Suprapubic skin (tissue), 4 donors: ENCODE measurements around the gene PRR33.
"Not testable (repeated sequence)": the region's sequence is repeated elsewhere in the genome, so short reads cannot be mapped to it uniquely, and the experiment has no call there.

ENCODE experiments used
- EP300 ChIP-seq: sonication (generic); formaldehyde crosslinking; IDR thresholded peaks from one replicate; pipeline ENCODE4 v1.6.1; 2017; ENCODE audit warnings: antibody characterized with exemption
- POLR2A ChIP-seq, 2 donors: fragments of 450-650 bp; IDR thresholded peaks; one replicate each; pipeline ENCODE4 v1.6.1; 2017; ENCODE audit warnings: antibody characterized with exemption in 2 of 2, mild to moderate bottlenecking in 2 of 2, moderate library complexity in 2 of 2
- POLR2AphosphoS5 ChIP-seq, 3 donors: sonication (generic); formaldehyde crosslinking; IDR thresholded peaks; one replicate each; pipeline ENCODE4 v1.6.1; 2017; ENCODE audit warnings: antibody characterized with exemption in 3 of 3
- TF ChIP-seq, protein P1 (sequence below), 2 donors: fragments of 200-600 bp in 1 of 2; fragments of 450-650 bp in 1 of 2; sonication (generic) in 1 of 2; IDR thresholded peaks; one replicate each; pipeline ENCODE4 v1.5.1; 2016 to 2019; ENCODE audit warnings: antibody characterized with exemption in 2 of 2, mild to moderate bottlenecking in 1 of 2, moderate library complexity in 1 of 2

DNA sequence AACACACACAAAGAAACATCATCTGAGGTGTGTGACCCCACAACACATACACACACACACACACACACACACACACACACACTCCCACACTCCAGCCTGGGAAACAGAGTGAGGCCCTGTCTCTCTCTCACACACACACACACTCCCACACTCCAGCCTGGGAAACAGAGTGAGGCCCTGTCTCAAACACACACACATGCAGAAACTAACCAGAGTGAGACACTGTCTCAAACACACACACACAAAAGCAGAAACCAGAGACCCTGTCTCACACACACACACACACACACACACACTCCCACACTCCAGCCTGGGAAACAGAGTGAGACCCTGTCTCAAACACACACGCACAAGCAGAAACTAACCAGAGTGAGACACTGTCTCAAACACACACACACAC is 48.1 kb upstream of the PRR33 start:
- TF ChIP-seq POLR2A (IDR thresholded peaks at IDR 0.05); POLR2AphosphoS5 (IDR thresholded peaks at IDR 0.05); EP300: not testable (repeated sequence)
- TF ChIP-seq, protein P1, sequence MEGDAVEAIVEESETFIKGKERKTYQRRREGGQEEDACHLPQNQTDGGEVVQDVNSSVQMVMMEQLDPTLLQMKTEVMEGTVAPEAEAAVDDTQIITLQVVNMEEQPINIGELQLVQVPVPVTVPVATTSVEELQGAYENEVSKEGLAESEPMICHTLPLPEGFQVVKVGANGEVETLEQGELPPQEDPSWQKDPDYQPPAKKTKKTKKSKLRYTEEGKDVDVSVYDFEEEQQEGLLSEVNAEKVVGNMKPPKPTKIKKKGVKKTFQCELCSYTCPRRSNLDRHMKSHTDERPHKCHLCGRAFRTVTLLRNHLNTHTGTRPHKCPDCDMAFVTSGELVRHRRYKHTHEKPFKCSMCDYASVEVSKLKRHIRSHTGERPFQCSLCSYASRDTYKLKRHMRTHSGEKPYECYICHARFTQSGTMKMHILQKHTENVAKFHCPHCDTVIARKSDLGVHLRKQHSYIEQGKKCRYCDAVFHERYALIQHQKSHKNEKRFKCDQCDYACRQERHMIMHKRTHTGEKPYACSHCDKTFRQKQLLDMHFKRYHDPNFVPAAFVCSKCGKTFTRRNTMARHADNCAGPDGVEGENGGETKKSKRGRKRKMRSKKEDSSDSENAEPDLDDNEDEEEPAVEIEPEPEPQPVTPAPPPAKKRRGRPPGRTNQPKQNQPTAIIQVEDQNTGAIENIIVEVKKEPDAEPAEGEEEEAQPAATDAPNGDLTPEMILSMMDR (IDR thresholded peaks at IDR 0.05), result not testable (repeated sequence)
